ENCODE results near the gene TRIM24. TPM values are rescaled to one million over a fixed set of nuclear protein-coding genes. Genes with fewer than 3 reads are reported as not detected.

TRIM24 gene
- total and polyA plus RNA-seq, 2 of the 13 experiments (the other 11 are each of a cell fraction or from before 2014, with no cell fraction given): 100 to 106 TPM

DNA sequence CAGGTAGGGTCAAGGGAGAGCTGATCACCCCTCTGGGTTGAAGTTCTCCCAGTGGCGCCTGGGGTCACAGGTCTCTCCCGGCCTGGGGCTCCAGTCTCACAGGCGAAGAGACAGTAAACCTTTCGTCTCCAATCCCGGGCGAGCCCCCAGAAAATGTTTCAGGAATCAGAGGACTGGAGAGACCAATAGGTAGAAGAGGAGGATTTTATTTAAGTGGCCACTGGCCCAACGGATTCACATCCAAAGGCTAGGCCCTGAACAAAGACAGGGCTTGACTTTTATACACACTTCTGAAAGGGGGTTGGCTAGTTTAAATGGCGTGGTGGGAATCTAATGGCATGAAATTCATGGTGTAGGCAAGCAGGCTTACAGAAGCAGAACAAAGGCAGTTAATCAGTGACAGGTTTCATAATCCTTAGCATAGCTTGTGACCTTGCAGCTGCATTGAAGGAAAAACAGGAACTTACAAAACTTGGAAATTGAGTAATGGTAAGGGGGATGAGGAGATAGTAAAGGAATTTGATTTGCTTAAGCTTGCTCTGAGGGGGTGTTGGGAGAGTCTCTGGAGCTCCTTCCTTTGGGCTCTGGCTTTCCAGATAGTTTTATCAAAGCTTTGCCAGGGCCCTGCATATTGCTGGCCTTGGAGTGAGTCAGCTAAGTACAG lies 105.5 kb downstream of the TRIM24 start (continued):
- TF ChIP-seq, protein P1, sequence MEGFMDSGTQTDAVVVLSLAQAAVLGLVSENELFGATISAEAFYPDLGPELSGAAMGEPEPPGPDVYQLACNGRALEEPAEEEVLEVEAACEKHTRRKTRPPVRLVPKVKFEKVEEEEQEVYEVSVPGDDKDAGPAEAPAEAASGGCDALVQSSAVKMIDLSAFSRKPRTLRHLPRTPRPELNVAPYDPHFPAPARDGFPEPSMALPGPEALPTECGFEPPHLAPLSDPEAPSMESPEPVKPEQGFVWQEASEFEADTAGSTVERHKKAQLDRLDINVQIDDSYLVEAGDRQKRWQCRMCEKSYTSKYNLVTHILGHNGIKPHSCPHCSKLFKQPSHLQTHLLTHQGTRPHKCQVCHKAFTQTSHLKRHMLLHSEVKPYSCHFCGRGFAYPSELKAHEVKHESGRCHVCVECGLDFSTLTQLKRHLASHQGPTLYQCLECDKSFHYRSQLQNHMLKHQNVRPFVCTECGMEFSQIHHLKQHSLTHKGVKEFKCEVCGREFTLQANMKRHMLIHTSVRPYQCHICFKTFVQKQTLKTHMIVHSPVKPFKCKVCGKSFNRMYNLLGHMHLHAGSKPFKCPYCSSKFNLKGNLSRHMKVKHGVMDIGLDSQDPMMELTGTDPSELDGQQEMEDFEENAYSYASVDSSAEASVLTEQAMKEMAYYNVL (CRISPR knock-in tag; IDR thresholded peaks at IDR 0.05; ENCODE audit: borderline replicate concordance): peak; percentile 35; the same call in 1 of the 2 replicates
- no peak; the same call in 1 of the 2 replicates for TF ChIP-seq KDM2A (CRISPR knock-in tag; IDR thresholded peaks at IDR 0.05; ENCODE audit: borderline replicate concordance, low read depth)
- TF ChIP-seq SCMH1 (CRISPR knock-in tag; IDR thresholded peaks at IDR 0.05; ENCODE audit: borderline replicate concordance): no peak
- no peak for TF ChIP-seq ZNF225 (CRISPR knock-in tag; IDR thresholded peaks at IDR 0.05)
- TF ChIP-seq HNF4G (IDR thresholded peaks at IDR 0.05; ENCODE audit: borderline replicate concordance, low read depth, low read length): 0 out of 2 replicates have a peak, but pooled peaks have one; percentile 7
- TF ChIP-seq HNF4G (CRISPR knock-in tag; IDR thresholded peaks at IDR 0.05; ENCODE audit: borderline replicate concordance, low read depth): no peak
- TF ChIP-seq MAZ (IDR thresholded peaks at IDR 0.05; ENCODE audit: borderline replicate concordance, low read depth, low read length): no peak
- TF ChIP-seq MAZ (CRISPR knock-in tag; IDR thresholded peaks at IDR 0.05; ENCODE audit: low read depth): no peak
- TF ChIP-seq NAIF1 (CRISPR knock-in tag; IDR thresholded peaks at IDR 0.05; ENCODE audit: borderline replicate concordance): no peak
- peak; percentile 74 for TF ChIP-seq KAT8 (CRISPR knock-in tag; IDR thresholded peaks at IDR 0.05)
- no peak for TF ChIP-seq FIP1L1 (IDR thresholded peaks at IDR 0.05; ENCODE audit: borderline replicate concordance, insufficient read depth, low read depth, low read length)
- TF ChIP-seq SIN3A (IDR thresholded peaks at IDR 0.05; ENCODE audit: borderline replicate concordance, low read depth, low read length): no peak
- TF ChIP-seq, protein P2, sequence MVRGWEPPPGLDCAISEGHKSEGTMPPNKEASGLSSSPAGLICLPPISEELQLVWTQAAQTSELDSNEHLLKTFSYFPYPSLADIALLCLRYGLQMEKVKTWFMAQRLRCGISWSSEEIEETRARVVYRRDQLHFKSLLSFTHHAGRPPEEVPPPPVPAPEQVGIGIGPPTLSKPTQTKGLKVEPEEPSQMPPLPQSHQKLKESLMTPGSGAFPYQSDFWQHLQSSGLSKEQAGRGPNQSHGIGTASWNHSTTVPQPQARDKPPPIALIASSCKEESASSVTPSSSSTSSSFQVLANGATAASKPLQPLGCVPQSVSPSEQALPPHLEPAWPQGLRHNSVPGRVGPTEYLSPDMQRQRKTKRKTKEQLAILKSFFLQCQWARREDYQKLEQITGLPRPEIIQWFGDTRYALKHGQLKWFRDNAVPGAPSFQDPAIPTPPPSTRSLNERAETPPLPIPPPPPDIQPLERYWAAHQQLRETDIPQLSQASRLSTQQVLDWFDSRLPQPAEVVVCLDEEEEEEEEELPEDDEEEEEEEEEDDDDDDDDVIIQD (CRISPR knock-in tag; IDR thresholded peaks at IDR 0.05; ENCODE audit: low read depth): peak; percentile 94
- no peak for TF ChIP-seq GTF2F1 (IDR thresholded peaks at IDR 0.05; ENCODE audit: low read length)
- no peak for TF ChIP-seq RBAK (CRISPR knock-in tag; IDR thresholded peaks at IDR 0.05)
- no peak; the same call in 1 of the 2 replicates for TF ChIP-seq SALL2 (CRISPR knock-in tag; IDR thresholded peaks at IDR 0.05)
- no peak for TF ChIP-seq RFXANK (CRISPR knock-in tag; IDR thresholded peaks at IDR 0.05)
- TF ChIP-seq, protein P3, sequence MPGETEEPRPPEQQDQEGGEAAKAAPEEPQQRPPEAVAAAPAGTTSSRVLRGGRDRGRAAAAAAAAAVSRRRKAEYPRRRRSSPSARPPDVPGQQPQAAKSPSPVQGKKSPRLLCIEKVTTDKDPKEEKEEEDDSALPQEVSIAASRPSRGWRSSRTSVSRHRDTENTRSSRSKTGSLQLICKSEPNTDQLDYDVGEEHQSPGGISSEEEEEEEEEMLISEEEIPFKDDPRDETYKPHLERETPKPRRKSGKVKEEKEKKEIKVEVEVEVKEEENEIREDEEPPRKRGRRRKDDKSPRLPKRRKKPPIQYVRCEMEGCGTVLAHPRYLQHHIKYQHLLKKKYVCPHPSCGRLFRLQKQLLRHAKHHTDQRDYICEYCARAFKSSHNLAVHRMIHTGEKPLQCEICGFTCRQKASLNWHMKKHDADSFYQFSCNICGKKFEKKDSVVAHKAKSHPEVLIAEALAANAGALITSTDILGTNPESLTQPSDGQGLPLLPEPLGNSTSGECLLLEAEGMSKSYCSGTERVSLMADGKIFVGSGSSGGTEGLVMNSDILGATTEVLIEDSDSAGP (CRISPR knock-in tag; IDR thresholded peaks at IDR 0.05; ENCODE audit: borderline replicate concordance): no peak; the same call in 1 of the 2 replicates
- peak; percentile 94 for TF ChIP-seq POGZ (CRISPR knock-in tag; IDR thresholded peaks at IDR 0.05)
- TF ChIP-seq ZNF260 (CRISPR knock-in tag; IDR thresholded peaks at IDR 0.05; ENCODE audit: borderline replicate concordance, low read depth): no peak
- TF ChIP-seq RARG (CRISPR knock-in tag; IDR thresholded peaks at IDR 0.05; ENCODE audit: low read depth): no peak
- peak; percentile 87 for TF ChIP-seq FOXA3 (CRISPR knock-in tag; IDR thresholded peaks at IDR 0.05)
- TF ChIP-seq ZNF761 (CRISPR knock-in tag; conservative IDR thresholded peaks at IDR 0.05): 0 out of 2 replicates have a peak, but pooled peaks have one; percentile 24
- TF ChIP-seq MXD4 (CRISPR knock-in tag; IDR thresholded peaks at IDR 0.05): peak; percentile 31; the same call in 1 of the 2 replicates
- peak; percentile 76 for TF ChIP-seq SAP130 (CRISPR knock-in tag; IDR thresholded peaks at IDR 0.05; ENCODE audit: low read depth)
- TF ChIP-seq ATRX (CRISPR knock-in tag; IDR thresholded peaks at IDR 0.05; ENCODE audit: borderline replicate concordance): no peak
- TF ChIP-seq HNF4A (CRISPR knock-in tag; IDR thresholded peaks at IDR 0.05): peak; percentile 48; the same call in 1 of the 2 replicates
